Measurements from ENCODE around the gene ZNF292.

DNA sequence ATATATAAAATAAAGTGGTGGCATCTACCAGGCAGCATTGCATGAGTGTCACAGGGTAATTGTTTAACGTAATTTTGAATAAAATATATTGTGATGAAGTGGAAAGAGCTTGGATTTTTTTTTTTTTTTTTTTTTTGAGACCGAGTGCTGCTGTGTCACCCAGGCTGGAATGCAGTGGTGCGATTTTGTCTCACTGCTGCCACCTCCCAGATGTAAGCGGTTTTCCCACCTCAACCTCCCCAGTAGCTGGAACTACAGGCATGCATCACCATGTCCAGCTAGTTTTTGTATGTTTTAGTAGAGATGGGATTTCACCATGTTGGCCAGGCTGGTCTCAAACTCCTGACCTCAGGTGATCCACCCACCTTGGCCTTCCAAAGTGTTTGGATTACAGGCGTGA is 85.9 kb downstream of the ZNF292 start:
- TF ChIP-seq, protein P1, sequence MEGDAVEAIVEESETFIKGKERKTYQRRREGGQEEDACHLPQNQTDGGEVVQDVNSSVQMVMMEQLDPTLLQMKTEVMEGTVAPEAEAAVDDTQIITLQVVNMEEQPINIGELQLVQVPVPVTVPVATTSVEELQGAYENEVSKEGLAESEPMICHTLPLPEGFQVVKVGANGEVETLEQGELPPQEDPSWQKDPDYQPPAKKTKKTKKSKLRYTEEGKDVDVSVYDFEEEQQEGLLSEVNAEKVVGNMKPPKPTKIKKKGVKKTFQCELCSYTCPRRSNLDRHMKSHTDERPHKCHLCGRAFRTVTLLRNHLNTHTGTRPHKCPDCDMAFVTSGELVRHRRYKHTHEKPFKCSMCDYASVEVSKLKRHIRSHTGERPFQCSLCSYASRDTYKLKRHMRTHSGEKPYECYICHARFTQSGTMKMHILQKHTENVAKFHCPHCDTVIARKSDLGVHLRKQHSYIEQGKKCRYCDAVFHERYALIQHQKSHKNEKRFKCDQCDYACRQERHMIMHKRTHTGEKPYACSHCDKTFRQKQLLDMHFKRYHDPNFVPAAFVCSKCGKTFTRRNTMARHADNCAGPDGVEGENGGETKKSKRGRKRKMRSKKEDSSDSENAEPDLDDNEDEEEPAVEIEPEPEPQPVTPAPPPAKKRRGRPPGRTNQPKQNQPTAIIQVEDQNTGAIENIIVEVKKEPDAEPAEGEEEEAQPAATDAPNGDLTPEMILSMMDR (IDR thresholded peaks at IDR 0.05) = no peak
- no peak for TF ChIP-seq POLR2A (IDR thresholded peaks at IDR 0.05)
